Mononuclear cell (primary cell): ENCODE data around the gene EPB41L5. TPM values are rescaled to one million over a fixed set of nuclear protein-coding genes. Genes with fewer than 3 reads are reported as not detected.

Experiments used
- H3K27me3 ChIP-seq: 2 replicates; pipeline ENCODE4 v1.6.0; 2011; ENCODE audit warnings: low read length, control low read depth; ENCODE audit not compliant: insufficient read depth
- H3K4me1 ChIP-seq: 2 replicates; pipeline ENCODE4 v1.5.1; 2011; ENCODE audit warnings: mild to moderate bottlenecking, low read length, control low read depth; ENCODE audit not compliant: insufficient read depth
- H3K4me3 ChIP-seq: 2 replicates; pipeline ENCODE4 v1.5.1; 2011; ENCODE audit warnings: mild to moderate bottlenecking, low read length, moderate library complexity
- H3K9me3 ChIP-seq: 2 replicates; pipeline ENCODE4 v1.5.1; 2011; ENCODE audit warnings: low read depth, mild to moderate bottlenecking, control low read depth, low read length
- total RNA-seq: library from RNA; depleted of rRNA; stranded (reverse); fragments of >200 nt; gene quantifications from one replicate; pipeline ENCODE4 v1.2.3, GENCODE V29; 2012

EPB41L5 gene
- total RNA-seq, 1 donor = 7.1 TPM

DNA sequence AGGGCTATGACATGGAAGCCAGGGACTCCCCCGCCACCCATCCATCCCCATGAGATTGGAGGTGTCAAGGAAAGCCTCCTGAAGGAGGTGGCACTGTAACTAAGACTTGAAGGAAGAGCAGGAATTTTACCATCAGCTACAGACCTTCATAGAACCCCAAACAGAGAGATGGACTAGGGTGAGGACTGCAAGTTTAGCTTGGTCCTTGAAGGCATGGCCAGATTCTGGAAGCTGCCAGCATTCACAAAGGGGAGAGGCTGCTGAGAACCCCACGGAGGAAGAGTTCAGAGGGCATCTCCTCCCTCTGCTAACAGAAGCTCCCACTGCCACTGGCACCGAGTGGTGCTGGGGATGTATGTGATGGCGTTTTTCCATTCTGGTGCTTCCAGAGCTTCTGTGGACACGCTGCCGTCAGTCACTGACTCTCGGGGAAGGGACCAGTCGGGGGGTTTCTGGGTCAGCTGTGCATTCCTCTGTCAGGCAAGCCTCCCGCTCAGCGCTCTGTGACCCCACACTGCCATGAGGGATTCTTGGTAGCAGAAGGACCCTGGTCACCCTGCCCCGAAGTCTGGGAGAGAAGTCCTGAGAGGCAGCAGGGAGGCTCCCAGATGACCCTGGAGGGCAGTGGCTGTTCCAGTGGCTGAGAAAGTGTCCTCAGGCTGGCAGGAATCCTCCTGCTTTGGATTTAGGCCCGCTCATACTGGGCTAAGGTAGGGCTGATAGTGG is 192.2 kb downstream of the EPB41L5 start:
- Histone ChIP-seq H3K4me3 (no peak overlapping the region), H3K9me3 (no peaks in the 10 kb centered on the region), H3K27me3 (no peaks in the 10 kb centered on the region), H3K4me1 (peaks cover 24% of the 10 kb centered on the region)

GRCh38 chr2:120206022-120206581 is 193.2 kb downstream of the EPB41L5 start:
- H3K27me3 ChIP-seq = no peaks in the 10 kb centered on the region
- H3K4me1 ChIP-seq = peaks cover 29% of the 10 kb centered on the region
- no peaks in the 10 kb centered on the region for H3K9me3 ChIP-seq
- no peak overlapping the region for H3K4me3 ChIP-seq

DNA sequence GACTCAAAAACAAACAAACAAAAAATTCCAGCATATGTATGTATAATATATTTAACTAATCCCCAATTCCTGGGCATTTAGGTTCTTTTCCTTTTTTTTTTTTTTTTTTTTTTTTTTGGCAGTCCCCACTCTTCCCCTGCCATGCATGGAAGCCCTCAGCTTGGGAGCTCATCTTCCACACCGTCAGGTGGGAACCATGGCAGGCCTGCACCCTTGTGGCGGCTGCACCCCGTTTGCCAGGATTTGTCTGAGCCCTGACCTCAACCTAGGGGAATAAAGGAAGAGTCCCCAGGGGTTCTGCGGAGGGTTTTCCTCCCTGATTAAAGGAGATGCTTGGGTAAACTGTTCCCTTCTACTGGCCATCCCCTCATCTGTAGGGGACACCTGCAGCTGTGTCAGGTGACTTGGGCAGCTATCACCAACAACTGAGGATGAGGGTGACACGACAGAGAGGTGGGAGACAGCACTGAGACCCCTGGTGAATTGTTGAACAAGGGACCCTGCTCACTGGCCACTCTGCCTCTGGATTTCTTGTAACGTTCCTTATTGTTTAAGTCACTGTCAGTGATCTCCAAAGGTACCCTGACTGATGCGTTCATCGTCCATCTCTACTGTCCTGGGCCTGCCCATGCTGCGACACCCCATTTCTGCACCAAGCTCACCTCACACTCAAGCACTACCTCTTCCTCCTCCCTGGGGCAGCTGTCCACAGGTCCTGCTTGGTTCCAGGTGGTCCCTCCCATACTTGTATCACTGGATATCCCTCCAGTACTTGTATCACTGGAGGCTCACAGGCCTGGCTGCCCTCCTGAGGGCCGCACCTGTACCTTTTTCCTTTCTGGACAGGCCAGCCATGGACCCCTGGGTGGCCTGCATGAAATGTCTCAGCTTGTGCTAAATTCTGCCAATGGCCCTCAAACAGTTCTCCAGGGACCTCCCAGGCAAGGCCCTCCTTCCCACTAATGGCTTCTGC is 195.8 kb downstream of the EPB41L5 start:
- H3K9me3 ChIP-seq = no peaks in the 10 kb centered on the region
- H3K4me1 ChIP-seq = peaks cover 20% of the 10 kb centered on the region
- H3K27me3 ChIP-seq = no peaks in the 10 kb centered on the region
- no peak overlapping the region for H3K4me3 ChIP-seq

DNA sequence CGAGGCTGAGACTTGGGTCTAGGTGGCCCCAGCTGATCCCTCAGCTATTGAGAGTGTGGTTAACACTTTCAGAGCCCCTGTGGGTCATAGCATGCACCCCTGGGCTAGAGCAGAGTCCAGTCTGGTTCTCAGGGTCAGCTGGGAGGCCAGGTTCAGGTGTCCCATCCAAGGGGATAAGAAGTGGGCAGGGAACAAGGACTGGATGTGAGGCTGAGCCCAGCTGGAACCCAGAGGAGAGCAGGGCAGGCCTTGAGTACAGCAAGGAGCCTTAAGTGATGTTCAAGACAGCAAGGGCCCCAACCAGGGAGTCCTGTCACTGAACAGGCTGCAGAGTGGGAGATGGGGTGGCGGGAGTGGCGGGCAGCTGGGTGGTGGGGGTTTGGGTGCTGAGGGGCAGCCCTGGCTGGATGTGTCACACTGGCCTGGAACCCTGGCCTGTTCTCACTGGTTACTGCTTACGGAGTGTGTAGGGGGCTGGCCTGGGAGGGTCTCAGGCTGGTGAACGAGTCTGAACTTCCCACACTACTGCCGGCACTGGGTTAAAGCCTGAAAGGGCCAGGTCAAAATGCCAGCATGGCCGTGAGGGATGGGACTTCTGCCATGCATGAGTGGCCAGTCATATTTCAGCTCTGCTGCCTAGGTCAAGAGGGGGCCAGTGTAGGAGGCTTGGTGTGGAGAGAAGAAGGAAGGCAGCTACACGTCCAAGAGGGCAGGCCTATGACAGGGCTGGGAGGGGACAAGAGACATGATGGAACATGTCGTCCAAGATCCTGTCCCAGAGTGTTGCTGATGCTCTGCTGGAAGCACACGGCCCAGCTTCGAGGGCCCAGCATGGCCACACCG is 196.8 kb downstream of the EPB41L5 start:
- Histone ChIP-seq H3K9me3 (no peaks in the 10 kb centered on the region), H3K4me1 (peaks cover 12% of the 10 kb centered on the region), H3K27me3 (no peaks in the 10 kb centered on the region), H3K4me3 (no peak overlapping the region)

GRCh38 chr2:120210270-120210693 is 197.4 kb downstream of the EPB41L5 start:
- no peak overlapping the region for H3K4me3 ChIP-seq
- no peaks in the 10 kb centered on the region for H3K27me3 ChIP-seq
- no peaks in the 10 kb centered on the region for H3K9me3 ChIP-seq
- peaks cover 12% of the 10 kb centered on the region for H3K4me1 ChIP-seq

- peaks cover 22% of the 10 kb centered on the region for H3K4me1 ChIP-seq
- H3K9me3 ChIP-seq = no peaks in the 10 kb centered on the region
- no peak overlapping the region for H3K4me3 ChIP-seq
- H3K27me3 ChIP-seq = no peaks in the 10 kb centered on the region
These were observed 205.3 kb downstream of the EPB41L5 start for GRCh38 chr2:120218181-120218580.

DNA sequence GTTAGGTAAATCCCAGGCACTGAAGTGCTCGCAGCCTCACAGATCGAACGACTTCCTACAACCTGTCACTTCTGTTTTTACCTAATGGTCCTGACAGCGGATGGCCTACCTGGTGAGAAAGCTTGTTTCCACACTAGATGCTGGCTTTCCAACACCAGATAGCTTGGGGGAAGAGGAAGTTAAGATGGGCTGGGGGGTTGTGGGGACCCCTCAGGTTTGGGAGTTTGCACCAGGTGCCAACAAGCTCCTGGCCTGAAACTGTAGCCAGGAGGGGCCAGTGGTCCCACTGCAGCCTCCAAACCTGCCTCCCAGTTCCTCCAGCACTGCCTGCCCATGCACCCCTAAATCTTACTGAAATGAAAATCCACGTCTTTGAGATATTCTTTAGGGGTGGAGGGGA is 206.4 kb downstream of the EPB41L5 start:
- no peaks in the 10 kb centered on the region for H3K9me3 ChIP-seq
- no peaks in the 10 kb centered on the region for H3K27me3 ChIP-seq
- peaks cover 30% of the 10 kb centered on the region for H3K4me1 ChIP-seq
- no peak overlapping the region for H3K4me3 ChIP-seq

DNA sequence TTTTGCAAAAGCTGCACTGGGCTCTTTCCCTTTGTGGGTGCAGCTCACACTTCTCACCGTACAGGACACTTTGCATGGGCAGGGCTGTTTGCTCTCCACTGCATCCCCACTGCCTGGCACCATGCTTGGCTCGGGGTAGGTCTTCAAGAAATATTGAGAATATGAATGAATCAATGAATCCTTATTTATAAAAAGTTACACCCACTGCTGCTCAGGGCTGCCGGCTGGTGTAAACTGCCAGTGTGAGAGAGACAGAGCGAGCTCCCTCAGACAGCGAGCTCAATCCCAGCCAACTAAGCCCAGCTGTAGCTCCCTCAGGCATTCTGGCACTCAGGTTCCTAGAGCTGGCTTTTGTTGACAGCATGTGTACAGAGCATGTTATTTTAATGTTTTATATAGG is 206.9 kb downstream of the EPB41L5 start:
- Histone ChIP-seq H3K4me3 (no peak overlapping the region), H3K4me1 (peaks cover 32% of the 10 kb centered on the region), H3K27me3 (no peaks in the 10 kb centered on the region), H3K9me3 (no peaks in the 10 kb centered on the region)

- H3K27me3 ChIP-seq = no peaks in the 10 kb centered on the region
- no peaks in the 10 kb centered on the region for H3K9me3 ChIP-seq
- peaks cover 32% of the 10 kb centered on the region for H3K4me1 ChIP-seq
- no peak overlapping the region for H3K4me3 ChIP-seq
These were observed 207.9 kb downstream of the EPB41L5 start for GRCh38 chr2:120220756-120221155.

DNA sequence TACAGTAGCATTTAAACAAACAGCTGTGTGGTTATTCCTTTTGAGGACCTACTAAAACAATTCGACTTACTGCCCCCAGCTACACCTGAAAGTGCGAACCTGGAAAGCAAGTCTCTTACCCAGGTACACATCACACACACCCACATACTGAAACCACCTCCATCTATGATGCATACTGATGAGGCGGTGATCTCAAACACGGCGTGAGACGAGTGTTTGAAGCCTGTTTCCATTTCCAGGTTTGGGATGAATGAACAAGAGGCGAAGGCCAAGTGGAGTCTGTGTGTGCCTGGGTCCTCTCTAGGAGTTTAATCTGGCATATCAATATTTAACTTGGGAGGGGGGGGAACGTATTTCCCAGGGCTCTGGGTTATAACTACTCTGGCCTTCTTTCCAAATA is 208.7 kb downstream of the EPB41L5 start:
- peaks cover 32% of the 10 kb centered on the region for H3K4me1 ChIP-seq
- H3K27me3 ChIP-seq = no peaks in the 10 kb centered on the region
- H3K4me3 ChIP-seq = no peak overlapping the region
- H3K9me3 ChIP-seq = no peaks in the 10 kb centered on the region

DNA sequence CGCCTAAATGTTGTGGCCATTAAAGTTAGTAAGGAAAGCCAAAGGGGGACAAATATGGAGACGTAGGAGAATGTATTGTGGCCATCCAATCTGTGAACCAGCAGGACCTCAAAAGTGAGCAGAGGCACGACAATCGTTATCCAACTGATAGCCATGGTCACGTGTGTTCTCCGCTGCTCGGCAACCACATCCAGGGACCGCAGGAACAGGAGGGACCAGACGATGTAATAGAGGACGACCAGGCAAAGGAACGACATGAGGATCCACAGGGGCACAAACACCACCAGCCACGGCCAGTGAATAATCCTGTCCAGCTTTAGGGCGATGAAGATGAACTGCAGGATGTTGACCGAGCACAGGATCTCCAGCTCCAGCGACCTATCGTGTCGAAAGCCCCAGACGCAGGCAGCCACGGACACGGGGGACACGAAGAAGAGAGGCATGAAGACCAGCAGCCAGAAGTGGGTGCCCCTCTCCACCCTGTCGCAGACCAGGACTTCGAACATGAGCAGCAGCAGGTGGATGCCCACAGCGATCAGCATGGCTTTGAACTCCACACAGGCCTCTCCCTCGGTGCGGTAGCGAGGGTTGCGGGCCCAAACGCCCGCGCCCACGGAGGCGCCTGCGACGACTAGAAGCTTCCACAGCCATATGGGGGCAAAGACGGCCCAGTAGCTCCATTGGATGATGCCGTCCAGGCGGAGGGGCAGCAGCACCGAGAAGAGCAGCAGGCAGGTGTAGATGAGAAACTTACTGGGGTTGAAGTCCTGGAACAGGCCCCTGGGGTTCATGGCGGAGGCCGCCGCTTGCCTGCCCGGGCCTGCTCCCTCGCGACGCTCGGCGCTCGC is 209.5 kb downstream of the EPB41L5 start:
- Histone ChIP-seq H3K4me3 (peak overlapping the region; percentile 58), H3K27me3 (no peaks in the 10 kb centered on the region), H3K9me3 (no peaks in the 10 kb centered on the region), H3K4me1 (peaks cover 32% of the 10 kb centered on the region)

- Histone ChIP-seq H3K4me1 (peaks cover 32% of the 10 kb centered on the region), H3K4me3 (peak within 1 kb of the TSS; percentile 58), H3K9me3 (no peaks in the 10 kb centered on the region), H3K27me3 (no peaks in the 10 kb centered on the region)
These were observed 210.4 kb downstream of the EPB41L5 start, which contains the start of gene TMEM185B for GRCh38 chr2:120223034-120223912. TMEM185B (minus strand) TSS chr2:120223400; CDS start chr2:120222976, 424 bp downstream.

DNA sequence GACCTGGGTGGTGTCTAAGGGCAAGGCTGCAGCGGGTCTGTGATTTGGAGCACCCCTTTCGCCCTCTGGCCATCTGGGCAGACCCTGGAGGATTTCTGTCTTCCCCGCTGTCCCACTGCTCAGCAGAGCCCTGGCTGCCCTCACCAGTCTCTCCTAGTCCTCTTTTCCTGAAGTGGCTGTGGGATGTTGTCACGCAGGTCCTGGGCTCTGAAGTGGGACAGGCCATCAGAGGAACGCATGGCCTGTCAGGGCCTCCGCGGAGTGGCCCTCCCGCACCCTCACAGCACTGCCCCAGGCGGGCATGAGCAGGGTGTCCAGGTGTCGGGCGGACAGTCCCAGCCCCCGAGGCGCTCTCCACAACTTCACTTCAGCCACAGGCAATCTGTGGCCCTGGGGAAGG is 211.4 kb downstream of the EPB41L5 start:
- Histone ChIP-seq H3K4me3 (no peak overlapping the region), H3K27me3 (no peaks in the 10 kb centered on the region), H3K4me1 (peaks cover 32% of the 10 kb centered on the region), H3K9me3 (no peaks in the 10 kb centered on the region)
